Cardiac muscle cell (in vitro differentiated cells and primary cell): Measurements from ENCODE around the gene PHF12. TPM values are rescaled to one million over a fixed set of nuclear protein-coding genes. Genes with fewer than 3 reads are reported as not detected.

ENCODE experiments used
- DNase-seq, 2 donors: peaks; one replicate each; pipeline versions ENCODE4 v3.0.0 to v3.0.0-alpha.2; 2010 to 2017; ENCODE audit warnings: low read depth in 1 of 2, low spot score in 1 of 2
- H3K27ac ChIP-seq: fragments of 200-600 bp; sonication (generic); 2 replicates; pipeline ENCODE4 v1.5.1; 2016
- H3K27me3 ChIP-seq: fragments of 200-600 bp; sonication (generic); 2 replicates; pipeline ENCODE4 v1.6.0; 2016; ENCODE audit warnings: control low read depth
- H3K36me3 ChIP-seq: fragments of 200-600 bp; sonication (generic); 2 replicates; pipeline ENCODE4 v1.5.1; 2016; ENCODE audit warnings: control low read depth
- H3K4me1 ChIP-seq: fragments of 200-600 bp; sonication (generic); 2 replicates; pipeline ENCODE4 v1.8.1; 2017; ENCODE audit warnings: low read depth, mild to moderate bottlenecking, mixed run types
- H3K4me3 ChIP-seq: fragments of 200-600 bp; sonication (generic); 2 replicates; pipeline ENCODE4 v1.5.1; 2016; ENCODE audit warnings: mild to moderate bottlenecking
- H3K9me3 ChIP-seq: fragments of 200-600 bp; sonication (generic); 2 replicates; pipeline ENCODE4 v1.5.1; 2017; ENCODE audit warnings: low read depth, mild to moderate bottlenecking, control low read depth
- polyA plus RNA-seq: library from polyadenylated mRNA; unstranded; fragments of >200 nt; fragmentation: Nextera tagmentation; extraction: Ambion mirVana; gene quantifications from 2 replicates; pipeline ENCODE4 v1.2.1, GENCODE V29; 2016
- total RNA-seq: library from RNA; depleted of rRNA; stranded (reverse); fragments of >200 nt; gene quantifications from 2 replicates; pipeline ENCODE4 v1.2.3, GENCODE V29; 2016
- TF ChIP-seq, protein P1 (sequence below): IDR thresholded peaks from 2 replicates; pipeline ENCODE4 v1.5.1; 2012; ENCODE audit warnings: low read depth, mild to moderate bottlenecking, low read length

The PHF12 gene
- total and polyA plus RNA-seq, 2 experiments from 2014 or later = 17.9 to 45.6 TPM

- Histone ChIP-seq H3K4me1 (peaks cover 37% of the 10 kb centered on the region), H3K9me3 (no peaks in the 10 kb centered on the region)
- TF ChIP-seq, protein P1, sequence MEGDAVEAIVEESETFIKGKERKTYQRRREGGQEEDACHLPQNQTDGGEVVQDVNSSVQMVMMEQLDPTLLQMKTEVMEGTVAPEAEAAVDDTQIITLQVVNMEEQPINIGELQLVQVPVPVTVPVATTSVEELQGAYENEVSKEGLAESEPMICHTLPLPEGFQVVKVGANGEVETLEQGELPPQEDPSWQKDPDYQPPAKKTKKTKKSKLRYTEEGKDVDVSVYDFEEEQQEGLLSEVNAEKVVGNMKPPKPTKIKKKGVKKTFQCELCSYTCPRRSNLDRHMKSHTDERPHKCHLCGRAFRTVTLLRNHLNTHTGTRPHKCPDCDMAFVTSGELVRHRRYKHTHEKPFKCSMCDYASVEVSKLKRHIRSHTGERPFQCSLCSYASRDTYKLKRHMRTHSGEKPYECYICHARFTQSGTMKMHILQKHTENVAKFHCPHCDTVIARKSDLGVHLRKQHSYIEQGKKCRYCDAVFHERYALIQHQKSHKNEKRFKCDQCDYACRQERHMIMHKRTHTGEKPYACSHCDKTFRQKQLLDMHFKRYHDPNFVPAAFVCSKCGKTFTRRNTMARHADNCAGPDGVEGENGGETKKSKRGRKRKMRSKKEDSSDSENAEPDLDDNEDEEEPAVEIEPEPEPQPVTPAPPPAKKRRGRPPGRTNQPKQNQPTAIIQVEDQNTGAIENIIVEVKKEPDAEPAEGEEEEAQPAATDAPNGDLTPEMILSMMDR = no peak
Observed at GRCh38 chr17:28974451-28974850, 23.1 kb upstream of the PHF12 start.

GRCh38 chr17:28973425-28973824, 22.1 kb upstream of the PHF12 start:
- peaks cover 45% of the 10 kb centered on the region for H3K4me1 ChIP-seq
- no peak overlapping the region for H3K4me3 ChIP-seq
- TF ChIP-seq, protein P1 = peak; percentile 25
- DNase-seq = peak; percentile 84 to 95
- H3K27ac ChIP-seq = peak overlapping the region; percentile 79
- H3K9me3 ChIP-seq = no peaks in the 10 kb centered on the region
- no peaks in the 10 kb centered on the region for H3K36me3 ChIP-seq
- H3K27me3 ChIP-seq = no peaks in the 10 kb centered on the region

More at GRCh38 chr17:28974451-28974850, 23.1 kb upstream of the PHF12 start:
- H3K4me3 ChIP-seq = no peak overlapping the region
- peak overlapping the region; percentile 79 for H3K27ac ChIP-seq
- no peaks in the 10 kb centered on the region for H3K36me3 ChIP-seq
- DNase-seq = no peak
- no peaks in the 10 kb centered on the region for H3K27me3 ChIP-seq

DNA sequence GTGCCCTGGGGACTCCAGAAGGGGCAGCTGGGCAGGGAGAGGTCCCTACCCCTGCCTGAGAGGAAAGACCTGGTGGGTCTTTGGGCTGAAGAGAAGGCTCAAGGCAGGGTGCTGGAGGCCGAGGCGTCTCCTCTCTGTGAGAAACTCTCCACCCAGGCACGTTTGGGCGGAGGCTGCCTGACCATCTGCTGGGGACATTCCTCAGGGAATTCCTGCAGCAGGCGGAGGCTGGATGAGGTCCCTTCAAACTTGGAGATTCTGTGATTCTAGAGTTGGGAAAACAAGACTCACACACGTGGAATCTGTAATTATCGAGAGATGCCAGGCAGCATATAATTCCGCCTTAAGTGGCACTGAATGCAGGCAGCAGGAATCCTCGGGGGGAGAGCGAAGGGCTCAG, 21.1 kb upstream of the PHF12 start:
- Histone ChIP-seq H3K27ac (no peak overlapping the region), H3K27me3 (no peaks in the 10 kb centered on the region), H3K9me3 (no peaks in the 10 kb centered on the region), H3K4me1 (peaks cover 43% of the 10 kb centered on the region), H3K36me3 (no peaks in the 10 kb centered on the region), H3K4me3 (no peak overlapping the region)
- no peak for DNase-seq
- TF ChIP-seq, protein P1 = no peak

- no peaks in the 10 kb centered on the region for H3K36me3 ChIP-seq
- H3K4me1 ChIP-seq = peaks cover 39% of the 10 kb centered on the region
- DNase-seq = no peak
- H3K9me3 ChIP-seq = no peaks in the 10 kb centered on the region
- TF ChIP-seq, protein P1 = no peak
- H3K4me3 ChIP-seq = no peak overlapping the region
- H3K27me3 ChIP-seq = no peaks in the 10 kb centered on the region
- no peak overlapping the region for H3K27ac ChIP-seq
Observed at GRCh38 chr17:28970879-28971278, 19.6 kb upstream of the PHF12 start.

- Histone ChIP-seq H3K27ac (no peak overlapping the region), H3K9me3 (no peaks in the 10 kb centered on the region), H3K27me3 (no peaks in the 10 kb centered on the region), H3K4me3 (no peak overlapping the region), H3K36me3 (no peaks in the 10 kb centered on the region), H3K4me1 (peaks cover 36% of the 10 kb centered on the region)
- TF ChIP-seq, protein P1 = no peak
- DNase-seq = no peak
Observed at GRCh38 chr17:28969706-28970393, 18.5 kb upstream of the PHF12 start.

- Histone ChIP-seq H3K9me3 (no peaks in the 10 kb centered on the region), H3K27ac (no peak overlapping the region), H3K4me1 (peaks cover 26% of the 10 kb centered on the region), H3K27me3 (no peaks in the 10 kb centered on the region), H3K4me3 (no peak overlapping the region), H3K36me3 (no peaks in the 10 kb centered on the region)
- TF ChIP-seq, protein P1 = no peak
- DNase-seq = no peak
Observed at GRCh38 chr17:28968914-28969295, 17.6 kb upstream of the PHF12 start.
